Stimulated activated CD4-positive, alpha-beta T cell treated with anti-CD3 and anti-CD28 coated beads, TNF-alpha, amount 100 ng/mL, for 48 hours (primary cell): ENCODE measurements around the gene MYL5.
"Not testable (repeated sequence)": the region's sequence is repeated elsewhere in the genome, so short reads cannot be mapped to it uniquely, and the experiment has no call there.

Experiments used
- DNase-seq, 3 donors: peaks; one replicate each; pipeline ENCODE4 v3.0.0-alpha.2; 2020; ENCODE audit warnings: low read depth in 3 of 3

MYL5 gene

GRCh38 chr4:684623-685327, 10.4 kb downstream of the MYL5 start:
- no peak for DNase-seq

GRCh38 chr4:685679-686412, 11.5 kb downstream of the MYL5 start:
- DNase-seq, result no peak

- no peak for DNase-seq
These were observed 12.2 kb downstream of the MYL5 start for GRCh38 chr4:686413-687040.

- no peak for DNase-seq
These were observed 13.0 kb downstream of the MYL5 start for GRCh38 chr4:687048-687970.

- DNase-seq, result no peak
These were observed 13.9 kb downstream of the MYL5 start for GRCh38 chr4:687971-688853.

- DNase-seq, result no peak
These were observed 14.7 kb downstream of the MYL5 start, which contains the start of gene SLC49A3 for GRCh38 chr4:688854-689681. SLC49A3 (minus strand) TSS chr4:689151; CDS start chr4:689127, 24 bp downstream.

- DNase-seq, result no peak
These were observed 15.4 kb downstream of the MYL5 start for GRCh38 chr4:689723-690122.

- no peak for DNase-seq
These were observed 18.6 kb downstream of the MYL5 start for GRCh38 chr4:692771-693554.

- DNase-seq, result not testable (repeated sequence)
These were observed 20.1 kb downstream of the MYL5 start for GRCh38 chr4:694341-694940.

- no peak for DNase-seq
These were observed 25.7 kb downstream of the MYL5 start for GRCh38 chr4:699816-700580.

GRCh38 chr4:700587-701264, 26.4 kb downstream of the MYL5 start:
- DNase-seq, result no peak

- DNase-seq, result no peak
These were observed 28.3 kb downstream of the MYL5 start for GRCh38 chr4:702618-703048.

GRCh38 chr4:703336-704197, 29.2 kb downstream of the MYL5 start:
- DNase-seq, result no peak

GRCh38 chr4:704198-704891, 30.0 kb downstream of the MYL5 start:
- no peak for DNase-seq

GRCh38 chr4:704971-705277, 30.6 kb downstream of the MYL5 start:
- DNase-seq, result no peak
